HuH-7.5 (cell line): ENCODE results near the gene TINAGL1.
"Not testable (repeated sequence)": the region's sequence is repeated elsewhere in the genome, so short reads cannot be mapped to it uniquely, and the experiment has no call there.

Experiments
- DNase-seq: peaks from one replicate; pipeline ENCODE4 v3.0.0; 2011; ENCODE audit warnings: low spot score

The TINAGL1 gene

GRCh38 chr1:31583995-31584868, 7.9 kb downstream of the TINAGL1 start:
- DNase-seq, result peak; percentile 89

GRCh38 chr1:31584869-31585735, 8.8 kb downstream of the TINAGL1 start:
- no peak for DNase-seq

GRCh38 chr1:31585736-31586365, 9.5 kb downstream of the TINAGL1 start:
- DNase-seq, result no peak

GRCh38 chr1:31586376-31587327, 10.3 kb downstream of the TINAGL1 start:
- no peak for DNase-seq

GRCh38 chr1:31587328-31587699, 11.0 kb downstream of the TINAGL1 start:
- not testable (repeated sequence) for DNase-seq

GRCh38 chr1:31587720-31588423, 11.6 kb downstream of the TINAGL1 start:
- DNase-seq, result peak; percentile 80

- DNase-seq, result no peak
Measured at GRCh38 chr1:31588751-31589515, 12.6 kb downstream of the TINAGL1 start.

- no peak for DNase-seq
Measured at GRCh38 chr1:31591425-31592093, 15.2 kb downstream of the TINAGL1 start.

GRCh38 chr1:31592132-31592531, 15.8 kb downstream of the TINAGL1 start:
- no peak for DNase-seq

- DNase-seq, result no peak
Measured at GRCh38 chr1:31593136-31593665, 16.9 kb downstream of the TINAGL1 start.

GRCh38 chr1:31593770-31594632, 17.7 kb downstream of the TINAGL1 start:
- peak; percentile 87 for DNase-seq

- no peak for DNase-seq
Measured at GRCh38 chr1:31595836-31596736, 19.8 kb downstream of the TINAGL1 start.

GRCh38 chr1:31596737-31597097, 20.4 kb downstream of the TINAGL1 start:
- DNase-seq, result no peak

- DNase-seq, result no peak
Measured at GRCh38 chr1:31598980-31599379, 22.7 kb downstream of the TINAGL1 start.

GRCh38 chr1:31600641-31601040, 24.3 kb downstream of the TINAGL1 start:
- no peak for DNase-seq

- no peak for DNase-seq
Measured at GRCh38 chr1:31602081-31602480, 25.8 kb downstream of the TINAGL1 start.

GRCh38 chr1:31605908-31606427, 29.7 kb downstream of the TINAGL1 start:
- no peak for DNase-seq
